HG03521 (cell line): Measurements from ENCODE around the gene LRRTM3.

Source experiments
- ATAC-seq: cut with Tn5 transposase; IDR thresholded peaks from one replicate; pipeline ENCODE4 v1.9.1; 2021; ENCODE audit warnings: mild to moderate bottlenecking, moderate library complexity; ENCODE audit not compliant: unreplicated experiment

Gene LRRTM3

GRCh38 chr10:66931340-66931948 is 5.6 kb downstream of the LRRTM3 start:
- peak; percentile 72 for ATAC-seq

- no peak for ATAC-seq
These were observed 6.1 kb downstream of the LRRTM3 start for GRCh38 chr10:66931949-66932343.

GRCh38 chr10:66934711-66935110 is 8.9 kb downstream of the LRRTM3 start:
- ATAC-seq, result no peak

- no peak for ATAC-seq
These were observed 15.1 kb downstream of the LRRTM3 start for GRCh38 chr10:66940965-66941364.

GRCh38 chr10:66941491-66941890 is 15.7 kb downstream of the LRRTM3 start:
- ATAC-seq, result no peak

- ATAC-seq, result no peak
These were observed 16.6 kb downstream of the LRRTM3 start for GRCh38 chr10:66942407-66942806.

GRCh38 chr10:66943590-66943989 is 17.8 kb downstream of the LRRTM3 start:
- ATAC-seq, result no peak

- no peak for ATAC-seq
These were observed 26.1 kb downstream of the LRRTM3 start for GRCh38 chr10:66951896-66952295.

DNA sequence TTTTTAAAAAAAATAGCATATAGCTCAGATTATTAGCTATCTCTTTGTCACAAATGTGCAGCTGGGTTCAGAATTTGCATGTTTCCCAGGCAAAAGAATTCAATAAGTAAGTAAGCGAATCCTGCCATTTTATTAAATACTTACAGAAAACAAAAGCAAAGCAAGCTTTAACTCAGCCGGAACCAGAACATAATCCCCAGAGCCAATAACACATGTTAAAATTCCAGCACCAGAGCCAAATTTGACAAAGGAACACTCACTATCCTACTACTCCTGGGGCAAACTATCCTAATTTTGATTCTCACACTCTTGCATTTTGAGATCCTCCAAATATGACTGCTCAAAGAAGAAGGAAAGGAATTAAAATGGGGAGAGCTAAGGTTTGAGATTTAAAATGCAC is 32.6 kb downstream of the LRRTM3 start:
- no peak for ATAC-seq

- ATAC-seq, result no peak
These were observed 39.1 kb downstream of the LRRTM3 start for GRCh38 chr10:66964946-66965345.

- no peak for ATAC-seq
These were observed 54.5 kb downstream of the LRRTM3 start for GRCh38 chr10:66980246-66980815.

DNA sequence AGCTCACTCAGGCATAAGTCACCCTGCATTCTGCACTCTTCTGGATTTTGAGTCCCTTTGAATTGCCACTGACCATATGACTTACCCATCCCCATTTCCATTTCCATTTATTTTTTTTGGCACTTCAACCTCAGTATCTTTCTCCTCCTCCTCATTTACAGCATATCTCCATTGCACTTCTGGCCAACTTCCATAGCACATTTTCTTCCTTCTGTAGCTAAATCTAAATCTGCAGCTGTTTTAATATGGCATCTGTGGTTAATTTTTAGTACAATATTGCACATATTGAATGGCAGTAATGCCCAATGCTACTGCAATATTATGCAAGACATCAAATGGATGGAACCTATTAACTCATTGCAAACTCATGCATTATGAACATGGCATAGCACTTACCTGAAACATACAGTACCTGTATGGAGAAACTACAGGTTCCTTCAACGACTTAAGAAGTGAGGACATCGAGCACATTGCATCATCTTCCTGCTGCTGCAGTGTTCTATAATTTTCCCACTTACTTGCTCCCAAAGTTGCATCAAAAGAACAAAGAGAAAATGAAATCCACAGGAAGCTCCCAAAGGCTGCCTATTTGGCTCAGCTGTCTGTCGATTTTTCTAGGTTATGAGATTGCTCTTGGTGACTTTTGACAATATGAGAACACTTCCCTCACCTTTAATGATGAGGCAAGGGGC is 55.7 kb downstream of the LRRTM3 start:
- no peak for ATAC-seq

GRCh38 chr10:66982053-66982420 is 56.2 kb downstream of the LRRTM3 start:
- ATAC-seq, result no peak

DNA sequence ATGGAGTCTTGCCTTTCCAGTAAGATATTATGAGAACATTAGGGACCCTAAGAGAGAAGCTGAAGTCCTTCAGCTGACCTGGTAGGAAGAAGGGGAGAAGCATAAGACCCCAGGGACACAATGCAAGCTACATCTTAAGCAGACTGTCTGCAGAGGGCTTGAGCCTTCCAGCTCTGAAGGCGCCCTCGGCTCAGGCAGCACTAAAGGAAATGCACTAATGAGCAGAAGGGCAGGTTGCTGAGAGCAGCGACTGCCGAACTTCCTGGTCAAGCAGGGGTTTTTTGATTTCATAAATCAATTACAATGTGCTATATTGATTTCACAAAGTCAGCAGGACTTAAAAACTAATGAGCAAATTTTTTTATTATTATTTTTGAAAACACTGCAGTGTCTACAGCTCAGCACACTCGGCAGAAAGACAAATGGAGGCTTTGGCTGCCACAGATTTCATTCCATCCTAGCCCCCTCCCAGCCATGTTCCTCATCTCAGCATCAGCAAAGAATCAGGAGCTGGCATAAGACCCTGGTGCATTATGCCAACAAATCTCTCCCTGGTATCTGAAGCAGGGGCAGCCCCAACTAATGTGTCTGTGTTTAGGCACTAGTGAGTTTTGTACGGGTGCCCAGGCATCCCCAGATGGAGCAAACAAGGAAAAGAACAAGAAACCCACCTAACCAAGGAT is 57.1 kb downstream of the LRRTM3 start:
- ATAC-seq, result no peak

DNA sequence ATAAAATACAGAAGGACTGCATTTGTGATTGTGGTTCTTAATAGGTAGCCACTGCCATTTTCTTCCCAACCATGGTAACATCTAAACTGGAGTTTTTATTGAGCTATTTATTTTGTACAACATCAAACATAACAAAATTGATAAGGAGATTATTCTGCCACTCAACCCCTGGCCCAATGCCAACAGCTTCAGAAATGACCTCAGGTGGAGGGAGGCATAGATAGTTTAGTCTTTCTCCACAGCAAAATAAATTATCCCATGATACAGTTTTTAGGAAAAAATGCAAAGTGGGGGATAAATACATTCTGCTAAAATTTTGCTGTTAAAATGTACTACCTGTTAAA is 57.6 kb downstream of the LRRTM3 start:
- no peak for ATAC-seq

DNA sequence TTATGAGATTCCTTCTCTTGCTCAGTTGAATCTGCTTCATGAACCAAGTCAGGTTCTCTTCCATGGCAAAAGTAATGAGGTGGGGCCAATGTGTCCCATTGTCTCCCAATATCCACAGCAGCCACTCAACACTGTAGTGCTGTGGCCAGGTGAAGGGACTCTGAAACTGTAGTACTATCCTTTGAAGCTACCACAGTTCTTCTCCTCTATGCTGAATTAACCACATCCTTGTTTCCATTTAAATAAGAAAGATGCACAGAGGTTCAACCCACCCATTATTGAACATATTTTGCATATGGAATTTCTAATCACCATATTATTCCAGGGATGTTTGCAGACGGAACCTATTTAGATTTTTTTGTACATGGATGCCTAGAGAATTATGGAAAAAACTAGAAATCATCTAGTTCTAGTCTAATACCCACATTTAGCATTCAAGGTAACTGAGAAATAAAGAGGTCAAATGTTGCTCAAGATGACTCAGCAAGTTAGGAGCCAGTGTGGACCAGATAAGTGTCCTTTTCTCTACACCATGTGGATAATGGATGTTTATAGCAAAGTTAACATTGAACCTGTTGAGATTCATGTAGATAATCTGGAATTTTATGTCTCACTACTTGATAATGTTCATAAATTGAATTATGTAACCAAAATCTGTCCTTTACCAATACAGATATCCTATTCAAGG is 64.5 kb downstream of the LRRTM3 start:
- ATAC-seq, result no peak

DNA sequence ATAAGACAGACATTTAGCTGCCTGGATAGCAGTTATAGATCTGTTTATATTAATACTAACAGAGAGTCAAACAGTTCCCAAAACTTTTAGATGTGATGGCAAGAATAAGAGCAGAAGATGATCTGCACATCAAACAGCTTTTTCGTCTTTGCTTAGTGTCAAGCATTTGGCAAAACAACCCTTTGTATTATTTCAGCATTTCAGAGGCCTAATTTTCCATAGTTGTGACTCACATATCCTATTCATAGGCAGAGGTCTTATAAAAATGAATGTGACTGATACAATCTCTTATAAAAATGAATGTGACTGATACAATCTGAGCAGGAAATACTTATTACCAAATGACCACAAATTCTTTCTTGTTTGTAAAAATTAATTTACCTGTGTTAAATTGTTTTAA is 71.2 kb downstream of the LRRTM3 start:
- no peak for ATAC-seq

GRCh38 chr10:66999762-67000545 is 74.1 kb downstream of the LRRTM3 start:
- no peak for ATAC-seq

DNA sequence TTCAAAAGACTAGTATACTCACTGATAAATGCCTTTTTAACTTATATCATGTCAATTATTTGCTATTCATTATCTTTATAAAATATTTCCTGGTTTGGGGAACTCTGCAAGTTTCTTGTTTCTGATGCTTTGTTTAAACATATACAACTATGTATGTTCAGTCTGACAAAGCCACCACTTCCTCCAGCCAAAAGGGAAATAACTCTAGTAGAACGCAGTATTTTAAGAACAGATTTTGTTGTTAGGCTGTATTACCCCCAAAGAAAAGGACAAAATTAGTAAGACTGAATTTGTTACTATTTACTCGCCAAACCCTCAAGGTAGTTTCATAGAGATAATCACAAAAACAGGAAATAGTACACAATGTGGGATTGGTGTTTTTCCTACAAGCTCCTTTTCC is 78.9 kb downstream of the LRRTM3 start:
- ATAC-seq, result no peak

DNA sequence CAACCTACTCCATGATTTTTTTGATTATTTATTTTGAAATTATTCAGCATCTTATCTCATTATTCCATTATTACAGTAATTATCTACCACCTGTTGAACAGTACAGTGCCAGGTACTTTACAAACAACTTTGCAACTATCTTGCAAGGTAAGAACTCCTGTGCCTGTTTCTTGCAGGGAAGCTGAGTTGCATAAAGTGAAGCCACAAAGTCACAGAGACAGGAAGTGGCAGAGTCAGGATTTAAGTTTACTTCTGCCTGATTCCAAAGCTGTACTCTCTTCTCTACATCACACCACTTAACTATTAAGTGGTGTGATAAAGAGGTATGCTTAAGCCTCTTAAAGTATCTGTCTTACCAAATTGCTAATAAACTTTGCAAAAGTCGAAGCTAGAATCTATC is 80.1 kb downstream of the LRRTM3 start:
- ATAC-seq, result no peak

- no peak for ATAC-seq
These were observed 85.6 kb downstream of the LRRTM3 start for GRCh38 chr10:67011480-67011879.
